LoVo (cell line): Measurements from ENCODE around the gene IL16.
A peak's percentile ranks its signal among the peaks of the same experiment; 100 is the strongest.

Experiments
- DNase-seq: peaks from one replicate; pipeline ENCODE4 v3.0.0-alpha.2; 2016; ENCODE audit warnings: low spot score

IL16 gene

GRCh38 chr15:81256916-81257315 is 60.2 kb downstream of the IL16 start:
- no peak for DNase-seq

- DNase-seq, result no peak
These were observed 60.8 kb downstream of the IL16 start for GRCh38 chr15:81257435-81257834.

GRCh38 chr15:81258455-81258854 is 61.8 kb downstream of the IL16 start:
- DNase-seq, result no peak

GRCh38 chr15:81259760-81260298 is 63.1 kb downstream of the IL16 start:
- no peak for DNase-seq

GRCh38 chr15:81261172-81261811 is 64.6 kb downstream of the IL16 start:
- DNase-seq, result no peak

GRCh38 chr15:81263477-81263876 is 66.8 kb downstream of the IL16 start:
- no peak for DNase-seq

- no peak for DNase-seq
These were observed 67.6 kb downstream of the IL16 start for GRCh38 chr15:81264072-81264857.

- DNase-seq, result no peak
These were observed 68.7 kb downstream of the IL16 start for GRCh38 chr15:81265256-81265943.

- DNase-seq, result peak; percentile 80
These were observed 69.5 kb downstream of the IL16 start for GRCh38 chr15:81265944-81266775.

GRCh38 chr15:81268340-81268739 is 71.7 kb downstream of the IL16 start:
- no peak for DNase-seq

- no peak for DNase-seq
These were observed 72.4 kb downstream of the IL16 start for GRCh38 chr15:81268881-81269601.

- no peak for DNase-seq
These were observed 73.5 kb downstream of the IL16 start for GRCh38 chr15:81270188-81270587.

- DNase-seq, result no peak
These were observed 74.3 kb downstream of the IL16 start for GRCh38 chr15:81270781-81271491.

GRCh38 chr15:81271761-81272644 is 75.3 kb downstream of the IL16 start:
- DNase-seq, result no peak

- no peak for DNase-seq
These were observed 76.5 kb downstream of the IL16 start for GRCh38 chr15:81273200-81273599.

GRCh38 chr15:81273855-81274254 is 77.2 kb downstream of the IL16 start:
- no peak for DNase-seq

GRCh38 chr15:81274255-81274654 is 77.6 kb downstream of the IL16 start:
- no peak for DNase-seq

- DNase-seq, result peak; percentile 85
These were observed 78.4 kb downstream of the IL16 start for GRCh38 chr15:81274931-81275707.
